Spleen (tissue), 7 donors: ENCODE measurements around the gene PRDM16.

ENCODE experiments used
- CTCF ChIP-seq, 11 experiments: fragments of 200-600 bp in 7 of 11; fragments of 450-650 bp in 4 of 11; sonication (generic) in 4 of 11; IDR thresholded peaks in 8 of 11; conservative IDR thresholded peaks in 3 of 11; 1 replicate in 7 of 11; 2 replicates in 4 of 11; pipeline versions ENCODE4 v1.4.0 to v1.8.0; 2016 to 2021; ENCODE audit warnings: antibody characterized with exemption in 11 of 11, inconsistent platforms in 4 of 11, mild to moderate bottlenecking in 1 of 11
- POLR2A ChIP-seq, 3 donors: fragments of 450-650 bp; IDR thresholded peaks; one replicate each; pipeline ENCODE4 v1.5.1; 2017; ENCODE audit warnings: antibody characterized with exemption in 3 of 3, mild to moderate bottlenecking in 1 of 3
- donor health status: DM: no; HTN: no; CAD: no; lungs with moderate emphysema.
- donor health status: DM: no; HTN: no; CAD: no.
- donor health status: DM: no; HTN: no; CAD: no.

- no peak for TF ChIP-seq CTCF (IDR thresholded peaks at IDR 0.05 in 8 of 11, conservative IDR thresholded peaks at IDR 0.05 in 3 of 11)
- TF ChIP-seq POLR2A (IDR thresholded peaks at IDR 0.05): no peak
These were observed 320.3 kb downstream of the PRDM16 start for GRCh38 chr1:3389093-3389833.
